ENCODE data around the gene OCIAD1.
"Not testable (repeated sequence)": the region's sequence is repeated elsewhere in the genome, so short reads cannot be mapped to it uniquely, and the experiment has no call there.

The OCIAD1 gene

GRCh38 chr4:48881646-48882045, 50.8 kb downstream of the OCIAD1 start:
- H3K4me1 ChIP-seq (ENCODE audit: control insufficient read depth, insufficient read depth, low read length, poor library complexity, severe bottlenecking); H3K36me3 ChIP-seq (ENCODE audit: control insufficient read depth, insufficient read depth, low read length); H3K27ac ChIP-seq (ENCODE audit: insufficient read depth, low read length, poor library complexity, severe bottlenecking); H3K9me3 ChIP-seq (ENCODE audit: control insufficient read depth, low read length); DNase-seq; H3K27me3 ChIP-seq (replicated peaks; ENCODE audit: control insufficient read depth, insufficient read depth, low read length, poor library complexity, severe bottlenecking); H3K4me3 ChIP-seq (ENCODE audit: insufficient read depth, low read depth, low read length, poor library complexity, severe bottlenecking): not testable (repeated sequence)

- H3K36me3 ChIP-seq (ENCODE audit: control insufficient read depth, insufficient read depth, low read length) = peaks cover 41% of the 10 kb centered on the region
- not testable (repeated sequence) for H3K9me3 ChIP-seq (ENCODE audit: control insufficient read depth, low read length); H3K4me3 ChIP-seq (ENCODE audit: insufficient read depth, low read depth, low read length, poor library complexity, severe bottlenecking); H3K27ac ChIP-seq (ENCODE audit: insufficient read depth, low read length, poor library complexity, severe bottlenecking); H3K27me3 ChIP-seq (replicated peaks; ENCODE audit: control insufficient read depth, insufficient read depth, low read length, poor library complexity, severe bottlenecking); H3K4me1 ChIP-seq (ENCODE audit: control insufficient read depth, insufficient read depth, low read length, poor library complexity, severe bottlenecking); DNase-seq
Observed at GRCh38 chr4:48889750-48890149, 58.9 kb downstream of the OCIAD1 start.

DNA sequence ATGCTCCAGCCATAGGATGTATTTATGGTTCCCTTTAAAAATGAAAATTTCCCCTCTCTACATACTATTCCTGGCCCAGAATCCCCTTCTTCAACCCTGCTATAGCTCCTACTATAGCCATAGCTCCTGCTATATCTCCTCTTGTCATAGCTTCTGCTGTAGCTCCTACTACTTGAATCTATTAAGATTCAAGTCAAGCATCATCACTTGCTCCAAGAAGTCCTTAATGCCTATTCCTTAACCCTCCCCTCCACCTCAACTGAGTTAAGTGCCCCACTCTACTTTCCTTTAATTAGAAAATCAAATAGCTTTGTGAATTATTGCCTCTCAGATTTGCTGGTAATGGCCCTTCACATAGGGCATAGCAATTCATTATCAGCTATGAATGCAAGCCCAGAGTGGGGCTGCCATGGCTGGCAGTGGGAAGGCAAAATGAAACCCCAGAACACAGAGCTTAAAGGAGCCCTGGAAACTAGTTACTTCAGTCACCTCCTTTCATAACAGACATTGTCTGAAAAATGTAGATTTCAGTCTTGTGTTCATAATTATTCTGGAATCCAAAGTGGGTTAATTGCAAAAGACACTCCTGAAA, 60.2 kb downstream of the OCIAD1 start:
- Histone ChIP-seq H3K27ac (ENCODE audit: insufficient read depth, low read length, poor library complexity, severe bottlenecking) (no peak overlapping the region), H3K4me3 (ENCODE audit: insufficient read depth, low read depth, low read length, poor library complexity, severe bottlenecking) (no peak overlapping the region), H3K9me3 (ENCODE audit: control insufficient read depth, low read length) (no peaks in the 10 kb centered on the region), H3K27me3 (replicated peaks; ENCODE audit: control insufficient read depth, insufficient read depth, low read length, poor library complexity, severe bottlenecking) (no peaks in the 10 kb centered on the region), H3K36me3 (ENCODE audit: control insufficient read depth, insufficient read depth, low read length) (peaks cover 51% of the 10 kb centered on the region), H3K4me1 (ENCODE audit: control insufficient read depth, insufficient read depth, low read length, poor library complexity, severe bottlenecking) (no peaks in the 10 kb centered on the region)
- no peak for DNase-seq

DNA sequence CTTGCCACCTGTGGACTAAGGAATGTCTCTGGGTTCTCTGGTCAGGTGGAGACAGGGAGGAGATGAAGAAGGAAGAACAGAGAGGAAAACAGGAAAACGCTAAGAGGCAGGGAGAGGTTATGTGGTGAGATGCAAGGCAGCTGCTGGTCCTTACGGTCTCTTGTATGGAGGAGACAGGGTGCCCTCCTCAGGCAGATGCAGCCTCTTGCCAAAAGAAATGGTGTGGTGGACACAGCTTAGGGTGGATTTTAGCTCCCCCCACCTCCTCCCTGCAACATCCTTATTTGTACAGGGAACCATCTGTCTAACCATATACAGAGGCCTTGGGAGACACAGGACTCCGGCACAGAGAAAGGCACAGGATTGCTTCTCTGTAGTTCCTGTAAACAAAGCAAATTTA, 66.0 kb downstream of the OCIAD1 start:
- H3K4me1 ChIP-seq (ENCODE audit: control insufficient read depth, insufficient read depth, low read length, poor library complexity, severe bottlenecking) = no peaks in the 10 kb centered on the region

DNA sequence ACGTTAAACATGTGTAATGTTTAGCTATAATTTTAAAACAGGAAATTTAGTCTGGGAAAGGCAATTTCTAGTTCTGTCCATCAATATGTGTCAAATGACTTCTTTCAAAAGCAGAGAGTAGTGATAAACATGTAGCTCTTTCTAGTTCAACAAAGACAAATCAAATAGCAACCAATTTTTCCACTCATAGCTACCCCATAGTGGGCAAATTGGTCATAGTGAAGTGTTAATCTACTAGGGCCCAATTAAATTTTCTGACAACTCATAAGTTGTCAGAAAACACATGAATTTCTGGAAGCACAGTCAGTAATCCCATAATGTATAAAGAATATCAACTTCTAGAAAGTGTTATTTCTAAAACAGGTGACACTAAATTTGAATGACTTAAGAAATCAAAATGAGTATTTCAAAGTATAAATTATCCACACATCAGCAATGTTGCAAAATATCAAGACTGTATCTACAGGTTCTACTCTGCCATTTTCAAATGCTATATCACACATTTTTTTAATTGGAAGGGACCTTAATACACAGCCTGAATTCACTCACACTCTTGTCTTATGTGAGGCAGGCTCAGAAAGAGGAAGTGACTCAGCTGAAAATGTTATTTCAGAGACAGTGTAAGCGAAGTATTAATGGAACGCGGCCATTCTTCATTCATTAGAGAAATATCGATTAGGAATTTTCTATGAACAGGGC, 68.0 kb downstream of the OCIAD1 start:
- Histone ChIP-seq H3K36me3 (ENCODE audit: control insufficient read depth, insufficient read depth, low read length) (peaks cover 57% of the 10 kb centered on the region), H3K9me3 (ENCODE audit: control insufficient read depth, low read length) (no peaks in the 10 kb centered on the region), H3K4me3 (ENCODE audit: insufficient read depth, low read depth, low read length, poor library complexity, severe bottlenecking) (no peak overlapping the region), H3K27me3 (replicated peaks; ENCODE audit: control insufficient read depth, insufficient read depth, low read length, poor library complexity, severe bottlenecking) (no peaks in the 10 kb centered on the region), H3K4me1 (ENCODE audit: control insufficient read depth, insufficient read depth, low read length, poor library complexity, severe bottlenecking) (no peaks in the 10 kb centered on the region), H3K27ac (ENCODE audit: insufficient read depth, low read length, poor library complexity, severe bottlenecking) (no peak overlapping the region)
- no peak for DNase-seq

More for the DNA sequence above, 66.0 kb downstream of the OCIAD1 start:
- no peak overlapping the region for H3K27ac ChIP-seq (ENCODE audit: insufficient read depth, low read length, poor library complexity, severe bottlenecking)
- H3K9me3 ChIP-seq (ENCODE audit: control insufficient read depth, low read length) = no peaks in the 10 kb centered on the region
- no peak overlapping the region for H3K4me3 ChIP-seq (ENCODE audit: insufficient read depth, low read depth, low read length, poor library complexity, severe bottlenecking)
- H3K36me3 ChIP-seq (ENCODE audit: control insufficient read depth, insufficient read depth, low read length) = peaks cover 66% of the 10 kb centered on the region
- DNase-seq = no peak
- no peaks in the 10 kb centered on the region for H3K27me3 ChIP-seq (replicated peaks; ENCODE audit: control insufficient read depth, insufficient read depth, low read length, poor library complexity, severe bottlenecking)

DNA sequence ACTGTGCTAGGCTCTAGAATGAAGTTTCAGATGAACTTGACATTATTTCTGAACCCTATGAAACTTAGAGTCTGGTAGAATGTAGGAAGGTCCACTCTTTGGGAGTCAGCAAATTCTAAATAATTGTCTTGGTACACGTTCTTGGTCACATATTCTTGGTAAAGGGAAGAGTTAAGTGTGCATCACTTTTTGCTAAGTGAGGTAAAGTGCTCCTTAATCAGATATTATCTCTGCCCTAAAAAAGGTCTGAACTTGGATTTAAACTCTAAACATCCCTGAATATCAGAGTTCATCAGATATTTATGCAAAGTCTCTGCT, 68.5 kb downstream of the OCIAD1 start:
- Histone ChIP-seq H3K27ac (ENCODE audit: insufficient read depth, low read length, poor library complexity, severe bottlenecking) (no peak overlapping the region), H3K36me3 (ENCODE audit: control insufficient read depth, insufficient read depth, low read length) (peaks cover 57% of the 10 kb centered on the region)

GRCh38 chr4:48899950-48900349, 69.1 kb downstream of the OCIAD1 start:
- Histone ChIP-seq H3K4me1 (ENCODE audit: control insufficient read depth, insufficient read depth, low read length, poor library complexity, severe bottlenecking) (peaks cover 4% of the 10 kb centered on the region), H3K27me3 (replicated peaks; ENCODE audit: control insufficient read depth, insufficient read depth, low read length, poor library complexity, severe bottlenecking) (no peaks in the 10 kb centered on the region), H3K9me3 (ENCODE audit: control insufficient read depth, low read length) (no peaks in the 10 kb centered on the region), H3K27ac (ENCODE audit: insufficient read depth, low read length, poor library complexity, severe bottlenecking) (no peak overlapping the region), H3K4me3 (ENCODE audit: insufficient read depth, low read depth, low read length, poor library complexity, severe bottlenecking) (no peak overlapping the region), H3K36me3 (ENCODE audit: control insufficient read depth, insufficient read depth, low read length) (peaks cover 53% of the 10 kb centered on the region)
- no peak for DNase-seq

More for the DNA sequence above, 68.5 kb downstream of the OCIAD1 start:
- Histone ChIP-seq H3K4me1 (ENCODE audit: control insufficient read depth, insufficient read depth, low read length, poor library complexity, severe bottlenecking) (no peaks in the 10 kb centered on the region), H3K4me3 (ENCODE audit: insufficient read depth, low read depth, low read length, poor library complexity, severe bottlenecking) (no peak overlapping the region), H3K9me3 (ENCODE audit: control insufficient read depth, low read length) (no peaks in the 10 kb centered on the region), H3K27me3 (replicated peaks; ENCODE audit: control insufficient read depth, insufficient read depth, low read length, poor library complexity, severe bottlenecking) (no peaks in the 10 kb centered on the region)
- no peak for DNase-seq

GRCh38 chr4:48901196-48901595, 70.3 kb downstream of the OCIAD1 start:
- DNase-seq = no peak
- Histone ChIP-seq H3K9me3 (ENCODE audit: control insufficient read depth, low read length) (no peaks in the 10 kb centered on the region), H3K36me3 (ENCODE audit: control insufficient read depth, insufficient read depth, low read length) (peaks cover 45% of the 10 kb centered on the region), H3K27me3 (replicated peaks; ENCODE audit: control insufficient read depth, insufficient read depth, low read length, poor library complexity, severe bottlenecking) (no peaks in the 10 kb centered on the region), H3K27ac (ENCODE audit: insufficient read depth, low read length, poor library complexity, severe bottlenecking) (no peak overlapping the region), H3K4me1 (ENCODE audit: control insufficient read depth, insufficient read depth, low read length, poor library complexity, severe bottlenecking) (peaks cover 8% of the 10 kb centered on the region), H3K4me3 (ENCODE audit: insufficient read depth, low read depth, low read length, poor library complexity, severe bottlenecking) (no peak overlapping the region)

GRCh38 chr4:48902266-48902665, 71.4 kb downstream of the OCIAD1 start:
- Histone ChIP-seq H3K4me3 (ENCODE audit: insufficient read depth, low read depth, low read length, poor library complexity, severe bottlenecking) (no peak overlapping the region), H3K27ac (ENCODE audit: insufficient read depth, low read length, poor library complexity, severe bottlenecking) (no peak overlapping the region), H3K36me3 (ENCODE audit: control insufficient read depth, insufficient read depth, low read length) (peaks cover 40% of the 10 kb centered on the region), H3K9me3 (ENCODE audit: control insufficient read depth, low read length) (no peaks in the 10 kb centered on the region), H3K4me1 (ENCODE audit: control insufficient read depth, insufficient read depth, low read length, poor library complexity, severe bottlenecking) (peaks cover 14% of the 10 kb centered on the region), H3K27me3 (replicated peaks; ENCODE audit: control insufficient read depth, insufficient read depth, low read length, poor library complexity, severe bottlenecking) (no peaks in the 10 kb centered on the region)
- no peak for DNase-seq

GRCh38 chr4:48904101-48904500, 73.2 kb downstream of the OCIAD1 start:
- Histone ChIP-seq H3K4me1 (ENCODE audit: control insufficient read depth, insufficient read depth, low read length, poor library complexity, severe bottlenecking) (peaks cover 15% of the 10 kb centered on the region), H3K9me3 (ENCODE audit: control insufficient read depth, low read length) (no peaks in the 10 kb centered on the region), H3K4me3 (ENCODE audit: insufficient read depth, low read depth, low read length, poor library complexity, severe bottlenecking) (no peak overlapping the region), H3K27me3 (replicated peaks; ENCODE audit: control insufficient read depth, insufficient read depth, low read length, poor library complexity, severe bottlenecking) (no peaks in the 10 kb centered on the region), H3K27ac (ENCODE audit: insufficient read depth, low read length, poor library complexity, severe bottlenecking) (no peak overlapping the region), H3K36me3 (ENCODE audit: control insufficient read depth, insufficient read depth, low read length) (peaks cover 34% of the 10 kb centered on the region)
- no peak for DNase-seq
